GM12878 (cell line): ENCODE data around the gene LTBP2.

ENCODE experiments used
- CUX1 ChIP-seq: IDR thresholded peaks from 2 replicates; pipeline ENCODE4 v1.6.1; 2012; ENCODE audit warnings: improper control_type of control experiment, low read depth, low read length; ENCODE audit not compliant: insufficient replicate concordance
- FOS ChIP-seq: IDR thresholded peaks from 3 replicates; pipeline ENCODE4 v1.6.1; 2011; ENCODE audit warnings: borderline replicate concordance; ENCODE audit not compliant: insufficient read length; ENCODE audit errors: extremely low read depth
- HCFC1 ChIP-seq: fragments of 150-350 bp; IDR thresholded peaks from 2 replicates; pipeline ENCODE4 v1.6.1; 2014; ENCODE audit warnings: low read length
- KAT2A ChIP-seq: conservative IDR thresholded peaks from 2 replicates; pipeline ENCODE4 v1.6.1; 2011; ENCODE audit warnings: low read depth, low read length; ENCODE audit not compliant: control insufficient read depth
- MAX ChIP-seq: IDR thresholded peaks from 2 replicates; pipeline ENCODE4 v1.6.1; 2012; ENCODE audit warnings: low read depth, low read length, improper control_type of control experiment
- POLR2A ChIP-seq: IDR thresholded peaks from 2 replicates; pipeline ENCODE4 v1.6.1; 2011; ENCODE audit warnings: low read depth, mild to moderate bottlenecking, low read length
- RAD21 ChIP-seq: IDR thresholded peaks from 2 replicates; pipeline ENCODE4 v1.6.1; 2011; ENCODE audit warnings: mild to moderate bottlenecking, low read depth, low read length, moderate library complexity; ENCODE audit not compliant: insufficient read depth
- RFX5 ChIP-seq: IDR thresholded peaks from 2 replicates; pipeline ENCODE4 v1.6.1; 2011; ENCODE audit warnings: low read depth, low read length, improper control_type of control experiment
- TAF1 ChIP-seq: IDR thresholded peaks from 2 replicates; pipeline ENCODE4 v1.6.1; 2011; ENCODE audit warnings: mild to moderate bottlenecking, low read depth, low read length, borderline replicate concordance
- ZSCAN29 ChIP-seq: fragments of 450-650 bp; IDR thresholded peaks from 2 replicates; pipeline ENCODE4 v1.6.1; 2017; ENCODE audit warnings: mild to moderate bottlenecking, moderate library complexity

GRCh38 chr14:74648601-74649000 lies 36.6 kb upstream of the LTBP2 start:
- no peak for TF ChIP-seq HCFC1
- TF ChIP-seq POLR2A: no peak
- no peak for TF ChIP-seq FOS
- TF ChIP-seq CUX1: no peak
- no peak for TF ChIP-seq ZSCAN29
- no peak for TF ChIP-seq TAF1
- TF ChIP-seq MAX: no peak
- TF ChIP-seq KAT2A: no peak
- no peak for TF ChIP-seq RFX5
- TF ChIP-seq RAD21: no peak
